Frontal cortex (tissue), 4 donors: ENCODE results near the gene MXI1. TPM values are rescaled to one million over a fixed set of nuclear protein-coding genes. Genes with fewer than 3 reads are reported as not detected.
A peak's percentile ranks its signal among the peaks of the same experiment; 100 is the strongest.

Experiments used
- DNase-seq, 2 donors: peaks; one replicate each; pipeline ENCODE4 v3.0.0; 2012; ENCODE audit warnings: low spot score in 2 of 2
- FAIRE-seq: peaks from 2 replicates; lab custom pipeline; 2012; peaks lifted over from hg19 to GRCh38; lab: Jason Lieb, UNC
- total RNA-seq: library from RNA; depleted of rRNA; stranded (reverse); fragments of >200 nt; gene quantifications from one replicate; pipeline ENCODE4 v1.2.3, GENCODE V29; 2014
- donor health status: control.
- donor health status: control.
- donor health status: control.

MXI1 gene
- 60.3 TPM for total RNA-seq

DNA sequence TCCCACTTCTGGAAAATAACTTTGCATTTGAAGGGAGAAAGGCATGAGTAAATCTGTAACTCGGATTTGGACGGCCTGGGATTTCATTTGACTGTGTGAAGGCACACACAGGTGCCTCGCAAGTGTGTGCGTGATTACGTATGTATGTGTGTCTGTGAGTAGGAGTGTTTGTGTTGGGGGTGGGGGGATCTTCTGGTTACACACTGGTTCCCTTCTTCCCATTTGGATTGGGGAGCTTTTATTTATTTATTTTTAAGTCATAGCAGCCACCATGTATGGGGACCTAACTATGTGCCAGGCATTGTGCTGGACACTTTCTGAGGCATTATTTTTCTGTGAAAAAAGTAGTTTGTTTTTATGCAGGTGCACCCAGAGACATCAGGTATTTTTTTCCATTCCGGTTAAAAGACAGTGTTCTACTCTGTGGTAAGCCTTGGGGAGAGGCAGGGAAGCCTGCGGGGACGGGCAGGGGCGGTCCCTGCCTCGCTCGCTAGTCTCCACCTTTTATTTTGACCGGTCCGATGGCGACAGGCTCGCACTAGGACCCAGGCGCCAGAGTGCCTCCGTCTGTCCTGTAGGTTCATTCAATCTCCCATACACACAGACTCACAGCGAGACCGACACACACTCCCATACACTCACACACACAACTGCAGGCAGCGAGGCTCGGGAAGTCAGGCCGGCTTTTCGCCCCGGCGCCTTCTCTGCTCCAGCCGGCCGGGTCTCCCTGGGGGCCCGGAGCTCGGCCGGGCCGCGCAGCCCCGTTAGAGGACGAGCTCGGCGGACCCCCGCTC lies at the start of gene MXI1:
TSS of gene MXI1 (plus strand) at position 595 of the 794 bp plus-strand sequence. CDS start 204 bp downstream, outside the sequence.
- DNase-seq (peak; percentile 68 to 72), FAIRE-seq (no peak)

DNA sequence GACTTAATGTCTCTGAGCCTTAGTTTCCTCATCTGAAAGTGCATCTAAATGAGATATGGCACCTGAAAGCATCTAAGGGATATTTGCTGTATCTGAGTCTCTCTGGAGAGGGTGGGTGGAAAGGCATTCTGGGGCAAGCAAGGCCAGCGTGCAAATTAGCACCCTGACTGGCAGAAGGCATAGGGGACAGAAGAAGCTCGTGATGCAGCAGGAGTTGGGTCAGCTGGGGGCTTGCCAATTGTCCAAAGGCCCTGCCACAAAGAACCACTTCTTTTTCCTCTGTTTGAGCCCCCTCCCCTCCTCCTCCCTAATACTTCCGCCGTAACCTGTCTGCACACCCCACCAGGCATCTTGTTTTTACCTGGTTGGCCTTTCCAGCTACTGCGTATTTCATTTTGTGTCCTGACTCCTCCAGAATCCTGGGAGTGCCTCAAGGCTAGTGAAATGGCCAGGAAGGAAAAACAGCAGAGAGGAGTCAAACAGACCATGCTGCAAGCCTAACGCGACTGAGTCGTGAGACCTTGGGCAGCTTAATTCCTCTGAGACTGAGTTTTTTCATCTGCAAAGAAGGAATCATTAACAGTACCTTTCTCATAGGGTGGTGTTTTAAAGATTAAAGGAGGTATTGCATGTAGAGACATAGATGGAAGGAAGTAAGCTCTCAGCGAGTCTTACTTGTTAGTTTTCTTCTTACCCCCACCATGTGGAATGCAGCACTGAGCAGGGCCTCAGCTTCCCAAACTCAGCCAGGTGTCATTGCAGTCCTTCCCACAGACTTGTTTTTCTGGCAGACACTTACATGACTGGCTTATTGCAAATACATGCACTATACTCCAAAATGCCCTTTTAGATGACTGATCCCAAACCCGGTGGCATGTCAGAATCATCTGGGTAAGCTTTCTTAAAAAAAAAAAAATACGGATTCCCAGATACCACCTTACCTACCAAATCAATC lies 49.1 kb upstream of the MXI1 start:
- DNase-seq (no peak), FAIRE-seq (no peak)

DNA sequence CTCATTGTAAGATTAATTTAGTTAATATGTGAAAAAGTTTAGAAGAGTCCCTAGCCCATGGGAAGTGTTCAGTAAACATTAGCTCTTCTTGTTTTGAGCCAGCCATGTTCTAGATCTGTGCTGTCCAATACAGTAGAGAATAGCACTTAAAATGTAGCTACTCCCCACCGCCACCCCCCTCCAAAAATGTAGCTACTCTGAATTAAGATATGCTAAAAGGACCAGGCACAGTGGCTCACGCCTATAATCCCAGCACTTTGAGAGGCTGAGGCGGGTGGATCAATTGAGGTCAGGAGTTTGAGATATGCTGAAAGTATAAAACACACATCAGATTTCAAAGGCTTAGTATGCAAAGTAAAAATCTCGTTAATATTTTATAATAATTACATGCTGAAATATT lies 47.3 kb upstream of the MXI1 start:
- FAIRE-seq = no peak
- no peak for DNase-seq

GRCh38 chr10:110160522-110160921 lies 46.9 kb upstream of the MXI1 start:
- FAIRE-seq (no peak), DNase-seq (no peak)

DNA sequence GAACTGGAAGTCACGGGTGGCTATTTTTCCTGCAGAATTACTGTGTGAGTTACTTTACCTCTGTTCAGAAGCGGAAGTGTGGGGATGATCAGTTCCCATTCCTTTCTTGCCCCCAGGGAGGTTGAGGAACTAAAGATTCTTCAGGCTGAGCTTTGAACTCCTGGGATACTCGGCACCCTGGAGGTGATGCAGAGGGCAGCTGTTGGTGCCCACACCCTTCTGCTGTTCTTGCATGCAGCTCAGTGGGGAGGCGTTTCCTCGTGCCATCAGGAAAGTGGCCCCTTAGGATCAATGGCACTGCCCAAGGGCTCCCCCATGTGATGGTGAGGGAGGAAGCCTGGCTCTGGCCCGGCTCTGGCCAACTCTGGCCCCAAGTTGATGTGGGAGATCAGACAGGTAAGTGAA lies 44.7 kb upstream of the MXI1 start:
- FAIRE-seq (no peak), DNase-seq (no peak)

- no peak for FAIRE-seq
- DNase-seq = no peak
These were observed 44.1 kb upstream of the MXI1 start for GRCh38 chr10:110163192-110163773.

- FAIRE-seq (no peak), DNase-seq (no peak)
These were observed 43.6 kb upstream of the MXI1 start for GRCh38 chr10:110163841-110164240.

DNA sequence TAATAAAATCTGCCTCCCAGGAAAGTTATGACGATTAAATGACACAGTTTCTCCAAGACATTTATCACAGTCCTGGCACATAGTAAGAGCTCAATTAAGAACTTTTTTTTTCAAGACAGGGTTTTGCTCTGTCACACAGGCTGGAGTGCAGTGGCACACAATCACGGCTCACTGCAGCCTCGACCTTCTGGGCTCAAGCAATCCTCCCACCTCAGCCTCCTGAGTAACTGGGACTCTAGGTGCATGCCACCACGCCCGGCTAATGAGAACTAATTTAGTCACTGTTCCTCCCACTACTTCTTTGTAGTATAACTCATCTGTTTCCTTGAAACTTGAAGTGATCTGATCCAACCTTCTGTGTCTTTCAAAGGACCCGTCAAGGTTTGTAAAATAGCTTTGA lies 42.2 kb upstream of the MXI1 start:
- no peak for DNase-seq
- no peak for FAIRE-seq

DNA sequence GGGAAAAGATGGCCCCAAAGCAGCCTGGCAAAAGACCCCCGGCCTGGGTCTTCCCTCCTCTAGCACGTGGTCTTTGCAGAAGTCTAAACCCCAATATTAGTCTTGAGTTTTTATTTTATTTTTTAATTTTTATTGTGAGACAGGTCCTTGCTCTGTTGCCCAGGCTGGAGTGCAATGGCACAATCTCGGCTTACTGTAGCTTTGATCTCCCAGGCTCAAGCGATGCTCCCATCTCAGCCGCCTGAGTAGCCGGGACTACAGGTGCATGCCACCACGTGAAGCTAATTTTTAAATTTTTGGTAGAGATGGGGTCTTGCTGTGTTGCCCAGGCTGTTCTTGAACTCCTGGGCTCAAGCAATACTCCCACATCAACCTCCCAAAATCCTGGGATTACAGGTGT lies 40.3 kb upstream of the MXI1 start:
- no peak for DNase-seq
- FAIRE-seq = no peak

- no peak for DNase-seq
- no peak for FAIRE-seq
These were observed 38.6 kb upstream of the MXI1 start for GRCh38 chr10:110168601-110169481.

GRCh38 chr10:110169586-110169985 lies 37.8 kb upstream of the MXI1 start:
- DNase-seq (no peak), FAIRE-seq (no peak)

- FAIRE-seq (no peak), DNase-seq (no peak)
These were observed 37.0 kb upstream of the MXI1 start for GRCh38 chr10:110170142-110170971.

GRCh38 chr10:110171032-110171431 lies 36.4 kb upstream of the MXI1 start:
- FAIRE-seq (no peak), DNase-seq (no peak)

DNA sequence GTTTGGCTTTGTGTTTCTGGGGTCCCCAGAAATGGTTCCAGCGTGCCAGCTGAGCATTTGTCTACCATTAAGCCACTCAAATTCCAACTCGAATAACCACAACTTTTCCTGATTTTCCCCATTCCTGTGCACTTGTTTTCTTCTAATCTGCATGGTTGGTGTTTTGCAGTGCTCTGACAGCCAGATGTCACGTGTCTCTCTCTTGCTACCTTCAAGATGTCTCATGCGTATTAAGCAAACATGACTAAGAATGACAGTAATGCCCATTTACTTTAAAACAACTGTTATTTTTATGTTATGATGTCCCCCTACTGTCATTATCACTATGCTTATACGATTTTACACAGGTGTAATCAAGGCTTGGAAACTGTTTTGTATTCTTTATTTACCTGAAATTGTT lies 35.2 kb upstream of the MXI1 start:
- FAIRE-seq (no peak), DNase-seq (no peak)

DNA sequence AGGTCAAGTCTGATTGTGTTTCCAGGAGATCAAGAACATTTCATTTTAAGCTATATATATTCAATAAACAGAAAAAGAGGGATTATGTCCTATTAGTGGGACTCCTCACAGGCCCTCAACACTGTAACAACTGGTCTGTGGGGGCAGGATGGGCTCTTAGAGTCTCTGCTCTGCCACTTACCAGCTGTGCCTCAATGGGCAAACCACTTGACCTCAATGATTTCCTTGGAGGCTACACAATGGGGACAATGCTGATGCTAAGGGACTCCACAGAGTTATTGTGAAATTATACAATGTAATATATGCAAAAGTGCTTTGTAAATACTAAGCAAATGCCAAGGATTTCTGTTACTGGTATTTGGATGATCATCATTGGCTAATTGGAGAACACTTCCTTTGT lies 33.2 kb upstream of the MXI1 start:
- DNase-seq = no peak
- FAIRE-seq = no peak

- DNase-seq (no peak), FAIRE-seq (no peak)
These were observed 32.6 kb upstream of the MXI1 start for GRCh38 chr10:110174816-110175215.

DNA sequence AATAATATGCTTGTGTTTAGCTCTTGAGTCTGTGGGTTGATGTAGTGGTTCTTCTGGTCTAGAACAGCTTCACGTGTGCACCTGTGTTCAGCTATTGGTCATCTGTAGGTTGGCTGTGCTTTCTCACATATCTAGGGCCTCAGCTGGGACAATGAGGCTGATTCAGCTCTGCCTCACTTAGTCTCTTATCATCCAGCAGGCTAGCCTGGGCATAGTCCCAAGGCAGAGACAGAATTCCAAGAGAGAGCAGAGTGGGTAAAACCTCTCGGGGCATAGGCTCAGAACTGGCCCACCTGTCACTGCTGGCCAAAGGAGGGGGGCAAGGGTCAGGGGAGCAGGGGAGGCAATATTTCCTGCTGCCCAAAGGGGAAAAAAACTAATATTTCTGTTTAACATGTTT lies 32.0 kb upstream of the MXI1 start:
- no peak for FAIRE-seq
- no peak for DNase-seq

GRCh38 chr10:110176141-110177030 lies 31.0 kb upstream of the MXI1 start:
- FAIRE-seq = no peak
- no peak for DNase-seq
